ENCODE results near the gene VKORC1L1. TPM values are rescaled to one million over a fixed set of nuclear protein-coding genes. Genes with fewer than 3 reads are reported as not detected.
A peak's percentile ranks its signal among the peaks of the same experiment; 100 is the strongest.

The VKORC1L1 gene
- polyA plus RNA-seq, 2 of the 4 experiments (the other 2 are of a cell fraction) = 28.3 to 36.7 TPM

GRCh38 chr7:65981965-65982792 lies 109.3 kb downstream of the VKORC1L1 start, which contains the start of gene GUSB:
Gene GUSB, minus strand, starts transcription at chr7:65982213. Its CDS starts 30 bp downstream, at chr7:65982183.
- no peak for FAIRE-seq
- TF ChIP-seq PHF8 (IDR thresholded peaks at IDR 0.05; ENCODE audit: borderline replicate concordance, low read depth) (peak; percentile 76; the same call in 1 of the 2 replicates), CHD2 (IDR thresholded peaks at IDR 0.05; ENCODE audit: low read length, partially characterized antibody) (no peak), POLR2A (IDR thresholded peaks at IDR 0.05; ENCODE audit: low read length) (peak; percentile 70), MAFK (IDR thresholded peaks at IDR 0.05; ENCODE audit: partially characterized antibody) (no peak), BCL3 (IDR thresholded peaks at IDR 0.05) (0 out of 3 replicates have a peak, but pooled peaks have one; percentile 74), HOXB13 (CRISPR knock-in tag; IDR thresholded peaks at IDR 0.05; ENCODE audit: low read depth) (peak; percentile 86; the same call in 1 of the 2 replicates), NFE2L2 (conservative IDR thresholded peaks at IDR 0.05; ENCODE audit: low read length) (no peak), RARB (CRISPR knock-in tag; IDR thresholded peaks at IDR 0.05) (no peak), KDM5A (IDR thresholded peaks at IDR 0.05) (no peak), EHMT2 (IDR thresholded peaks at IDR 0.05; ENCODE audit: low read depth) (no peak), EHF (CRISPR knock-in tag; IDR thresholded peaks at IDR 0.05) (0 out of 2 replicates have a peak, but pooled peaks have one; percentile 35), ZNF302 (CRISPR knock-in tag; IDR thresholded peaks at IDR 0.05) (no peak), ZSCAN20 (CRISPR knock-in tag; IDR thresholded peaks at IDR 0.05) (no peak), FOSL2 (IDR thresholded peaks at IDR 0.05) (no peak), FOSL2 (CRISPR knock-in tag; IDR thresholded peaks at IDR 0.05) (peak; percentile 28; the same call in 1 of the 2 replicates), RCOR1 (IDR thresholded peaks at IDR 0.05; ENCODE audit: low read depth, low read length) (no peak), NPAS2 (CRISPR knock-in tag; IDR thresholded peaks at IDR 0.05; ENCODE audit: borderline replicate concordance) (no peak), ZC3H11A (IDR thresholded peaks at IDR 0.05) (no peak), EP300 (IDR thresholded peaks at IDR 0.05) (no peak), RAD21 (conservative IDR thresholded peaks at IDR 0.05 in 1 of 2, IDR thresholded peaks at IDR 0.05 in 1 of 2) (0 out of 5 replicates have a peak, but pooled peaks of 1 of the 2 experiments have one; percentile 5), CHD4 (IDR thresholded peaks at IDR 0.05; ENCODE audit: borderline replicate concordance) (no peak), KDM1A (IDR thresholded peaks at IDR 0.05; ENCODE audit: low read depth) (no peak), HMGXB4 (CRISPR knock-in tag; IDR thresholded peaks at IDR 0.05; ENCODE audit: borderline replicate concordance) (no peak), ZFP36 (IDR thresholded peaks at IDR 0.05; ENCODE audit: borderline replicate concordance, partially characterized antibody) (no peak), HDAC2 (IDR thresholded peaks at IDR 0.05) (no peak), POLR2AphosphoS2 (conservative IDR thresholded peaks at IDR 0.05; ENCODE audit: low read length) (no peak), HOXB5 (CRISPR knock-in tag; IDR thresholded peaks at IDR 0.05) (peak; percentile 79), CEBPB (IDR thresholded peaks at IDR 0.05) (no peak), SMC3 (IDR thresholded peaks at IDR 0.05) (no peak; the same call in 1 of the 3 replicates), MYC (IDR thresholded peaks at IDR 0.05; ENCODE audit: borderline replicate concordance, low read length) (peak; percentile 83; the same call in 1 of the 2 replicates), SREBF2 (IDR thresholded peaks at IDR 0.05) (no peak)
- TF ChIP-seq, protein P1, sequence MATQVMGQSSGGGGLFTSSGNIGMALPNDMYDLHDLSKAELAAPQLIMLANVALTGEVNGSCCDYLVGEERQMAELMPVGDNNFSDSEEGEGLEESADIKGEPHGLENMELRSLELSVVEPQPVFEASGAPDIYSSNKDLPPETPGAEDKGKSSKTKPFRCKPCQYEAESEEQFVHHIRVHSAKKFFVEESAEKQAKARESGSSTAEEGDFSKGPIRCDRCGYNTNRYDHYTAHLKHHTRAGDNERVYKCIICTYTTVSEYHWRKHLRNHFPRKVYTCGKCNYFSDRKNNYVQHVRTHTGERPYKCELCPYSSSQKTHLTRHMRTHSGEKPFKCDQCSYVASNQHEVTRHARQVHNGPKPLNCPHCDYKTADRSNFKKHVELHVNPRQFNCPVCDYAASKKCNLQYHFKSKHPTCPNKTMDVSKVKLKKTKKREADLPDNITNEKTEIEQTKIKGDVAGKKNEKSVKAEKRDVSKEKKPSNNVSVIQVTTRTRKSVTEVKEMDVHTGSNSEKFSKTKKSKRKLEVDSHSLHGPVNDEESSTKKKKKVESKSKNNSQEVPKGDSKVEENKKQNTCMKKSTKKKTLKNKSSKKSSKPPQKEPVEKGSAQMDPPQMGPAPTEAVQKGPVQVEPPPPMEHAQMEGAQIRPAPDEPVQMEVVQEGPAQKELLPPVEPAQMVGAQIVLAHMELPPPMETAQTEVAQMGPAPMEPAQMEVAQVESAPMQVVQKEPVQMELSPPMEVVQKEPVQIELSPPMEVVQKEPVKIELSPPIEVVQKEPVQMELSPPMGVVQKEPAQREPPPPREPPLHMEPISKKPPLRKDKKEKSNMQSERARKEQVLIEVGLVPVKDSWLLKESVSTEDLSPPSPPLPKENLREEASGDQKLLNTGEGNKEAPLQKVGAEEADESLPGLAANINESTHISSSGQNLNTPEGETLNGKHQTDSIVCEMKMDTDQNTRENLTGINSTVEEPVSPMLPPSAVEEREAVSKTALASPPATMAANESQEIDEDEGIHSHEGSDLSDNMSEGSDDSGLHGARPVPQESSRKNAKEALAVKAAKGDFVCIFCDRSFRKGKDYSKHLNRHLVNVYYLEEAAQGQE (IDR thresholded peaks at IDR 0.05) = no peak
- TF ChIP-seq, protein P2, sequence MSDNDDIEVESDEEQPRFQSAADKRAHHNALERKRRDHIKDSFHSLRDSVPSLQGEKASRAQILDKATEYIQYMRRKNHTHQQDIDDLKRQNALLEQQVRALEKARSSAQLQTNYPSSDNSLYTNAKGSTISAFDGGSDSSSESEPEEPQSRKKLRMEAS (IDR thresholded peaks at IDR 0.05) = peak; percentile 99
- TF ChIP-seq, protein P3, sequence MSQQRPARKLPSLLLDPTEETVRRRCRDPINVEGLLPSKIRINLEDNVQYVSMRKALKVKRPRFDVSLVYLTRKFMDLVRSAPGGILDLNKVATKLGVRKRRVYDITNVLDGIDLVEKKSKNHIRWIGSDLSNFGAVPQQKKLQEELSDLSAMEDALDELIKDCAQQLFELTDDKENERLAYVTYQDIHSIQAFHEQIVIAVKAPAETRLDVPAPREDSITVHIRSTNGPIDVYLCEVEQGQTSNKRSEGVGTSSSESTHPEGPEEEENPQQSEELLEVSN (IDR thresholded peaks at IDR 0.05; ENCODE audit: borderline replicate concordance, low read depth) = peak; percentile 99

More at GRCh38 chr7:65981965-65982792, 109.3 kb downstream of the VKORC1L1 start, which contains the start of gene GUSB:
- peak; percentile 81 to 94 for DNase-seq (ENCODE audit: low read depth in 1 of 2, low spot score in 1 of 2)
- ATAC-seq = peak; percentile 94 to 95
- Histone ChIP-seq H3K9me3 (no peaks in the 10 kb centered on the region), H3K4me2 (peak within 1 kb of the TSS; percentile 97), H3K27ac (peak within 1 kb of the TSS; percentile 92 to 95), H3K4me3 (peak within 1 kb of the TSS; percentile 76), H3K4me1 (peaks cover 27% of the 10 kb centered on the region)
- WGBS (ENCODE audit: missing lambda C conversion rate) = 10% methylated on average over 20 of the region's 62 CpGs
- ChIA-PET POLR2A (interaction anchor here (0.6 to 0.7 kb wide), 2 partner anchors 14 to 172 kb away, joined by 3 to 4 read pairs; no protein-coding TSS in a partner anchor), CTCF (interaction anchor here (0.6 kb wide), 3 partner anchors 13 to 859 kb away, joined by 3 read pairs; no protein-coding TSS in a partner anchor)
